Cardiac fibroblast (primary cell): ENCODE data around the gene GNAS-AS1.

ENCODE experiments used
- DNase-seq, 2 donors: peaks; one replicate each; pipeline versions ENCODE4 v3.0.0 to v3.0.0-alpha.2; 2010; ENCODE audit warnings: low read depth in 2 of 2
- H3K4me3 ChIP-seq, 2 donors: replicated peaks in 1 of 2; 1 replicate in 1 of 2; 2 replicates in 1 of 2; pipeline ENCODE4 v1.5.1; 2011; ENCODE audit warnings: low read depth in 2 of 2, low read length in 2 of 2, mild to moderate bottlenecking in 2 of 2, moderate library complexity in 1 of 2
- CTCF ChIP-seq: IDR thresholded peaks from one replicate; pipeline ENCODE4 v1.5.1; 2011; ENCODE audit warnings: low read depth, mild to moderate bottlenecking, low read length, inconsistent platforms

Gene GNAS-AS1

GRCh38 chr20:58794510-58795180, 56.1 kb downstream of the GNAS-AS1 start:
- TF ChIP-seq CTCF = no peak
- DNase-seq = no peak

GRCh38 chr20:58793512-58794420, 56.9 kb downstream of the GNAS-AS1 start:
- no peak for TF ChIP-seq CTCF
- no peak for DNase-seq
- H3K4me3 ChIP-seq = no peak overlapping the region

More at GRCh38 chr20:58794510-58795180, 56.1 kb downstream of the GNAS-AS1 start:
- no peak overlapping the region for H3K4me3 ChIP-seq

GRCh38 chr20:58792426-58792825, 58.3 kb downstream of the GNAS-AS1 start:
- no peak for DNase-seq
- no peak overlapping the region for H3K4me3 ChIP-seq
- TF ChIP-seq CTCF = no peak

GRCh38 chr20:58791286-58791685, 59.4 kb downstream of the GNAS-AS1 start:
- TF ChIP-seq CTCF = no peak
- DNase-seq = no peak
- H3K4me3 ChIP-seq = no peak overlapping the region

- H3K4me3 ChIP-seq = no peak overlapping the region
- DNase-seq = no peak
- no peak for TF ChIP-seq CTCF
Measured at GRCh38 chr20:58790454-58790853, 60.2 kb downstream of the GNAS-AS1 start.

GRCh38 chr20:58788896-58789544, 61.7 kb downstream of the GNAS-AS1 start:
- no peak for DNase-seq
- H3K4me3 ChIP-seq = no peak overlapping the region
- TF ChIP-seq CTCF = no peak
